HG03442 (cell line): ENCODE results near the gene CROCC.
"Not testable (repeated sequence)": the region's sequence is repeated elsewhere in the genome, so short reads cannot be mapped to it uniquely, and the experiment has no call there.

Experiments used
- ATAC-seq: cut with Tn5 transposase; IDR thresholded peaks from one replicate; pipeline ENCODE4 v1.9.1; 2021; ENCODE audit warnings: mild to moderate bottlenecking, moderate library complexity; ENCODE audit not compliant: unreplicated experiment

CROCC gene

GRCh38 chr1:16895598-16896315 is 26.0 kb upstream of the CROCC start, which contains the start of gene RNU1-2:
TSS of gene RNU1-2 (plus strand) at chr1:16895980.
- peak; percentile 99 for ATAC-seq

DNA sequence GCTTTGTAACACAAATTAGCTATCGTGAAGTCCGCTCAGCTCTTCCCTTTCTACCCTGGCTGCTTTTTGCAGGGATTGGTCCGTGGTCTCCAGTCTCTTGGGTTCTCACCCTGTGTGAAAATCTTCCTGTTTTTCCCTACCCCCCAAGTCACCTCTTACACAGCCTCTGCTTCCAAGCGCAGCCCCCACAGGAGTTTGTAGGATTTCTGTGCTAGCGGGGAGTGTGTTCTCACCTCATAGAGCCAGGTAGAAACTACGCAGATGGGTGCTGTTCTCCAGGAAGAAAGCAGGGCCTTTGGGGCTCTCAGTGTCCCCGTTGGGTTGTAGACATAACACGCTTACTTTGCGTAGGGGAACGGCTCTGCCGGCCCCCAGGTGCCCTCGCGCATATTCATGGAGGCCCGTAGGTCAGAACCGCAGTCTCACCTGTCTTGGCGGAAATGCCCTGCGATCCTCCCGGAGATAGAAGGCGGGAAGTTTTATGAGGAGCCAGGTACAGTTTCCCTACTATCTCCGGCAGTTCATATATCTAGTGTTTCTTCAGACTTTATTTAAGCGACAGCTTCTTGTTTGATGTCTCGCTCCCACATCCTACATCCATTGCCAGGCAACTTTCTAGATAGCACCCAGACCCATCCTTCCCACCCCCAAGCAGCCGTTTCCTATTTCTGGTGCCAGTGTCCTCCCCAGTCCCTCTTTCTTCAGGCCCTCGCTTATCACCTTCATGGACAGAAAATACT is 25.2 kb upstream of the CROCC start:
- ATAC-seq, result not testable (repeated sequence)

DNA sequence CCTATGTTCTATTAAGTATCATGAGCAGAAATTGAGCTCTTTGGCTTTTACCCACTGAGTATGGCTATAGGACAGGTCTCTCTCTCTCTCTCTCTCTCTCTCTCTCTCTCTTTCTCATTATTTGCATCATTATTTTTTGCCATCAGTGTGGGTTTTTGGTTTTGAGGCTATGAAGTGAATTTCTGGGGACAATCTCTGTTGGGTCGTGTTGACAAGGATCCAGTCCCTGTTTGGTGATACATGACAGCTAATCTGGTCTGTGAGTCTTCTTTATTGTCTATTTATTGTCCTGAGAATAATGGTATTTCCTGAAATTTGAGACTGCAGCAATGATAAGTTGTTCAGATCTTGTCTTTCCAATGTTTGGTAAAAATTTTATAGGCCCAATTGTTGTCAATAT is 24.1 kb upstream of the CROCC start:
- ATAC-seq, result not testable (repeated sequence)

- not testable (repeated sequence) for ATAC-seq
Observed at GRCh38 chr1:16898298-16898697, 23.4 kb upstream of the CROCC start.

DNA sequence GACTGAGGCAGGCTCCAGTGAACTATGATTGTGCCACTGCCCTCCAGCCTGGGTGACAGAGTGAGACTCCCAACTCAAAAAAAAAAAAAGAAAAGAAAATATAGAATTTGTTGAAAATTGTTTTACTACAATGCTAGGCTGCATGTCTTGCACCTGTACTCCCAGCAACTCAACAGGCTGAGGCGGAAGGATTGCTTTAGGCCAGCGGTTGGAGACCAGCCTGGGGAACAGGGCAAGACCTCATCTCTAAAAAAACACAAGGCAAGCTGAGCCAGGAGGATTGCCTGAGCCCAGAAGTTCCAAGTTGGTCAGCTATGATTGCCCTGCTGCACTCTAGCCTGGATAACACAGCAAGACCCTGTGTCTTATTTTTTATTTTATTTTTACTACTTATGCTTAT is 22.7 kb upstream of the CROCC start:
- not testable (repeated sequence) for ATAC-seq

DNA sequence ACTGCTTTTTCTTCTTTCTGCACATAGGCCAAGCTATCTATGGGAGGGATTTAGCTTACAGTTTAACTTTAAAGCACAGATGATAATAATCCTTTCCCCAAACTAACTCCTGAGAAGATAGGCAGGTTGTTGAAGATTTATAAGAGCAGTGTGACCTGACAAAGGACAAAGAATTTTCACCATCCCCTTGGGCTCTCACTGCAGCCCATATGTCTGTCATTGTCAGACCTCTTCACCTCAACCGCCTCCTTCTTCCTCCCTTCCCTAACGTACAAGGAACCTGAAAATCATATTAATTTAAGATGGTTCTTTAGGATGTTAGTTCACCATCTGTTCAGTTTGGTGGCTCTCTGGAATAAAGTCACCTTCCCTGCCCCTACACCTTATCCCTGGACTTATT is 21.0 kb upstream of the CROCC start:
- no peak for ATAC-seq

GRCh38 chr1:16901371-16901770 is 20.4 kb upstream of the CROCC start:
- not testable (repeated sequence) for ATAC-seq

GRCh38 chr1:16903054-16903453 is 18.7 kb upstream of the CROCC start:
- ATAC-seq, result no peak

DNA sequence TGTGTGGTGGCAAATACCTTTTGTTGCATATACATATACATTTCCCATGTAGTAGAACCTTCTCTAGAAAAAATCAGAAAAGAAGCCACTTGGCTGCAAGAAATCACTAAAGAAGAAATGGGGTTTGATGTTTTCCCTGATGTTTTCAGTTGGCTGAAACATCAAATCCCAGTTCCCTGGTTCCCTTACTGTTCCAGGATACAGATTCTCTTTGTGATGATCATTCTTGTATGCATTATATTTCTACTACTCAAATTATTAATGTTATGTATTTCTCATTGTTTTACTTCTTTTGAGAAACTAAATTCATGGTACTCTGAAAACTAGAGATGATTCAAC is 18.3 kb upstream of the CROCC start:
- no peak for ATAC-seq

GRCh38 chr1:16904560-16905109 is 17.1 kb upstream of the CROCC start:
- ATAC-seq, result peak; percentile 84

GRCh38 chr1:16905110-16905867 is 16.4 kb upstream of the CROCC start:
- peak; percentile 70 for ATAC-seq

DNA sequence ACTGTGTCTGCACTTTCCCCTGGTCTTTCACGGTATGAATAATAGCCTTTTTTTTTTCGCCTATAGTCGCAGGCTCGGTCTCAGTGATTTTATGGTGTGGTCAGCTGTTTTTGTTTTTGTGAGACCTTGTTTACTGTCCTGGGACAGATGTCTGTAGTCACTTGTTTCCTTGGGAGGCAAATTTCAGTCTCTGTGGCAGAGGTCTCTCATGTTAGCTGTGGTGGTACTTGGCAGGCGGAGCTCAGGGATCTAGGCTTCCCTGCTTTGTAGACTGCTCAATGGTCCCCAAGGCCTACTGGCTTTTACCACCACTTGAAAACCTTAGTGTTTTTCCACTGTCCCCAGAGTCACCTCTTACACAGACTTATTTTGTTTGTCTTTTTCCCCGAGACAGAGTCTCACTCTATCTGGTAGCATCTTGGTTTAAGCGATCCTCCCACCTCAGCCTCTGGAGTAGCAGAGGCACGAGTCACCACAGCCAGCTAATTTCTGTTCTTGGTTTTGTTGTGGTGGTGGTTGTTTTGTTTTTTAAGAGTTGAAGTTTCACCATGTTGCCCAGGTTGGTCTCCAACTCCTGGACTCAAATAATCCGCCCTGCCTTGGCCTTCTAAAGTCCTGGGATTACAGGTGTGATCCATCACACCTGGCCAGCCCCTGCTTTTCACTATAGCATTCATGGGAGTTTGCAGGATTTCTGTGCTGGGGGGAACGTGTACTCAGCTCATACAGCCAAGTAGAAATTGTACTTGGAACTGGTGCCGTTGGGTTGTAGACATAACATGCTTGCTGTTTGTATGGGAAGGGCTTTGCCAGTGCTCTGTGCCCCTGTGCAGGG is 15.6 kb upstream of the CROCC start:
- no peak for ATAC-seq

DNA sequence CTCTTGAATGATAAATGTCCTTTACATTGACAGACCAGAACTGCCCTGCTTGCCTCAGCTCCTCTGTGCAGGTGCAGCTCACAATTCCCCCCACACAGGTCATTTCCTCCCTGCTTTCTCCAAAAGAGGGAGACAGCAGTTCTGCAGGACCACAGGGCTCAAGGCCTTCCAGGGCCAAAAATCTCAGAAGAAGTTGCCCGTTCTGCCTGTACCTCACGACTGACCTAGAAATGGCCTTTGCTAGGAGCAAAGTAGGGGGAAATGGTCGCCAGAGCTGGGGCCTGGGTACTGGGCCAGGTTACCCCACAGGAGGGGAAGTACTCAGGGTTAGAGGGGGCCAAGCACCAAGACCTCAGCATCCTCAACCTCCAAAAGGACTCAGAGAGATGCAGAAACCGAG is 14.9 kb upstream of the CROCC start:
- ATAC-seq, result no peak

DNA sequence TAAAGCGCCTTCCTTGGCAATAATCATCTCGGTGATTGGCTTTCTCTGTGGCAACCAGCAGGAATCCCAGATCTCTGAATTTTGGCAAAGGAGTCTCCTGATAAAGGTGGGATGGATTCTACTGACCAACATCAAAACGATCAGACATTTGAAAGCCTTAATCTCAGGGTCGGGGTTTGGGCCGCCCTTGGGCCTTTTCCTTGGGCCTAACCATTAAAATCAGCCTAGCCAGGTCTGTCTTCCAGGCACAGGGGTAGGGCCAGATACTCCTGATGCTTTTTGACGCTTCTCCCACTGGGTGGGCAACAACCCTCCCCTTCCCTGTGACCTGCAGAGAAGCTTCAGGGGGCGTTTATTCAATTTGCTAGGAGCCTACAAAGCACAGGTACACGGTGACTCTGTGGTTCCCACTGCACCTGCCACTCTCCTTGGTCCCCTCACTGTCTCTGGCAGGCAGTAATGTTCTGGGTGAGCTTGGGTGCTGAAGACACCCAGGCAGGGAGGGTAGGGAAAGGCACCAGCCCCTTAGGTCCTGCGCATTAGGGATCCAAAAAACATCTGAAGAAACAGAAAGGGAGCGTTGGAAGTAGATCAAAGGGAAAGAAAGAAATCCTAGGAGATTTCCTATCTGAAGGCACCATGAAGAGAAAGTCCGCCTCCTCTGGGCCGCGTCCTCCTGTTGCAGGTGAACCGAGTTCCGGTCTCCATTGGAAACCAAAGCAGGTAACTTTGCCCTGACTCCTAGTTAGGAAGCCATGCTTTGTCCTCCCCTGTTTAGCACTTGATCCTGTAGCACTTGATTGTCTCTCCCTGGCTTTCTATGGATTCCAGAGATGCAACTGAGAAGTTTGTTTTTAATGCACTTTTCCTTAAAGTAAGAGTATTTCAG is 13.6 kb upstream of the CROCC start:
- no peak for ATAC-seq

- ATAC-seq, result not testable (repeated sequence)
Observed at GRCh38 chr1:16911851-16912721, 9.6 kb upstream of the CROCC start.

GRCh38 chr1:16912742-16913141 is 9.0 kb upstream of the CROCC start:
- not testable (repeated sequence) for ATAC-seq

DNA sequence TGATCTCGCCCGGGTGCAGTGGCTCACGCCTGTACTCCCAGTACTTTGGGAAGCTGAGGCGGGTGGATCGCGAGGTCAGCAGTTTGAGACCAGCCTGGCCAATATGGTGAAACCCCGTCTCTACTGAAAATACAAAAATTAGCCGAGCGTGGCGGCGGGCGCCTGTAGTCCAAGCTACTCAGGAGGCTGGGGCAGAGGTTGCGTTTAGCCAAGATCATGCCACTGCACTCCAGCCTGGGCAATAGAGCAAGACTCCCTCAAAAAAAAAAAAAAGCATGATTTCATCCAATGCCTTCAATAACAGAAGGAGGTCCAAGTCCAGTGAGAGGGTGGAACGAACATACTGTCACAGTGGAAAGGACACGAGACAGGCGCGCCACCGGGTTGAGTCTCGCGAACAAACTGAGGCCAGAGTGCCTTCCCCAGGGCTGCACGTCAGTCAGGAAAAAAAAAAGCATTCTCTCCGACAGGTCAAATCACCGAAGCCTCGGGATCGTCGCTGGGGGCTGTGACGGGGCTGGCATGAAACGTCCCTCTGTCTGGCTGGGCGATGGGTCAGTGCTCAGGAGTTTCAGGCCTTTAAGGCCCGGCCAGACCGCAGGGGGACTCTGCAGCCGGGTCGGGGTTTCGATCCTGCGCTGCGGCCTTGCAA is 8.4 kb upstream of the CROCC start:
- no peak for ATAC-seq
